GM13976 (cell line): ENCODE data around the gene ANKRD44.

ENCODE experiments used
- DNase-seq: peaks from one replicate; pipeline ENCODE4 v3.0.0; 2012; ENCODE audit warnings: low spot score
- CTCF ChIP-seq: IDR thresholded peaks from 2 replicates; pipeline ENCODE4 v1.5.1; 2012; ENCODE audit warnings: borderline replicate concordance, mild to moderate bottlenecking; ENCODE audit not compliant: insufficient read depth; ENCODE audit errors: extremely low read depth, missing control alignments, control extremely low read depth
- in situ Hi-C: fragments of 300-500 bp; cut with MboI; formaldehyde crosslinking; loops from one replicate; pipeline ENCODE4 v1.12.0; 2022; ENCODE audit warnings: low sequenced_read_pairs, mixed read lengths, inconsistent platforms; ENCODE audit not compliant: unreplicated experiment

The ANKRD44 gene

GRCh38 chr2:197324801-197325200, 14.2 kb upstream of the ANKRD44 start:
- TF ChIP-seq CTCF, result no peak
- peak; percentile 36 for DNase-seq
- in situ Hi-C loops, result no loop called here

- in situ Hi-C loops, result no loop called here
- DNase-seq, result no peak
- no peak for TF ChIP-seq CTCF
These were observed 12.4 kb upstream of the ANKRD44 start for GRCh38 chr2:197322724-197323720.

DNA sequence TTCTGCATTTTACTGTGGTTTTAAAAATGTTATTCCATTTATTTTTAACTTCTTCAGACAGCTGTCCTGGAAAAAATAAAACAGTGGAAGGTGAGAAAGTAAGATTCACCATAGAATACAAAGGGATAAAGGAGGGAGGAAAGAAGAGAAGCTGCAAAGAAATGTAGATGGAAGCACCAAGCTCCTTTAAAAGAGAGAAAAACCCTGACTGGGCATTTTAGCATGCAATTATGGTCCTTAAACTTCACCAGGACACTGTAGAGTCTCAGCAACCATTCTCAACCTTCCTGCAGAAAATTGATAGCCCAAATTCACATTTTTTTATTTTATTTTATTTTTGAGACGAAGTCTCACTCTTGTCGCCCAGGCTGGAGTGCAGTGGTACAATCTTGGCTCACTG, 11.6 kb upstream of the ANKRD44 start:
- in situ Hi-C loops, result no loop called here
- DNase-seq, result no peak
- TF ChIP-seq CTCF, result no peak

DNA sequence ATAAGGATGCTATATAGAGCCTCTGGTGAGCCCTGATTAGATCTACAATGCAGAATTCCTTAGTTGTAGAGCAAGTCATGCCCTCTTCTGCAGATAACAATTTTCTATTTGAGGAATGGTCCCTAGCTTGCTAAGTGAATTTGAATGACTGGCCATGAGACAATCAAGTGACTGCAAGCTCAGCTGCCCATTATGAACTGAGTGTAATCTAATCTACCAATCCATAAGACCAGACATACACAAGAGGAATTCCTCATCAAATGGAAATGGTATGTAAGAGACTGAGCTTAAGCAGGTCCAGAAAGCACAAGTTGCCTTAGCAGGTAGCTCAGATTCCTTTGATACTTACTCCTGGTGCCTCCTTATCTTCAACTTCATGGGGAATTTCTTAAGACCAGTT, 4.8 kb upstream of the ANKRD44 start:
- in situ Hi-C loops, result no loop called here
- no peak for TF ChIP-seq CTCF
- DNase-seq, result no peak

GRCh38 chr2:197312186-197312585, 1.6 kb upstream of the ANKRD44 start:
- in situ Hi-C loops, result no loop called here
- TF ChIP-seq CTCF, result no peak
- DNase-seq, result no peak

- no peak for DNase-seq
- in situ Hi-C loops, result no loop called here
- TF ChIP-seq CTCF, result no peak
These were observed 947 bp upstream of the ANKRD44 start for GRCh38 chr2:197311421-197312033.
